ENCODE data around the gene PSMG3.

PSMG3 gene

DNA sequence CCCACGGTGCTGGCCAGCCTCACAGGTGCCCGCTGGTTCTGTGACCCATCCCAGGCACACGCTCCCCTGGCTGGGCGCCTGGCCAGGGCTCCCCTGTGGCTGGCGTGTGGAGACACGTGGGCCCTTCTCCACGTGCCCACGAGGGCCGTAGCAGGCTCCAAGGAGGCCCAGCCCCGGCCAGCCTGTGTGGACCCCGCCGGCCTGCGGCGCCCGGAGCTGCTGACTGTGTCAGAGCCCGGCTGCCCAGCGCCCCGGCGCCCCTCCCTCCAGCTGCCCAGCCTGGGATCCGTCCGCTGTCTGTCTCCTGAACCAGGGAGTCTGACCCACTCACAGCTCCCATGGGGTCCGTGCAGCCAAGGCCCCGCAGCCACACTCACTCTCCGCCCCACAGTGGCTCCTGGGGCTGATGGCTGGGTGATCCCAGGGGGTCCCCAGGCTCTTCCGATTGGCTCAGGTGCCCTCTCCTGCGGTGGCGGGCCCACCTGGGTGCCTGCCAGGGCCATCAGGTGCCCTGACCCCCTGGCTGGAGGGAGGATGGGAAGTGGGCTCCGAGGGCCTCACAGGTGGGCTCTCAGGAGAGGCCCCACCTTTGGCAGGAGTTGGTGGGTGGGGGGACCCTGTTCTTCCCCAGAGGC, 23.4 kb downstream of the PSMG3 start:
- H3K27ac ChIP-seq (ENCODE audit: low read length): no peak overlapping the region
- no peak overlapping the region for H3K4me3 ChIP-seq (ENCODE audit: low read depth in 1 of 2, low read length in 2 of 2)
- no peaks in the 10 kb centered on the region for H3K27me3 ChIP-seq (ENCODE audit: low read depth, low read length)
- H3K36me3 ChIP-seq (ENCODE audit: control insufficient read depth in 1 of 2, insufficient read depth in 2 of 2, low read length in 2 of 2): peaks cover 0 to 27% of the 10 kb centered on the region in 2 donors
- no peaks in the 10 kb centered on the region for H3K9me3 ChIP-seq (ENCODE audit: control insufficient read depth in 1 of 2, low read length in 2 of 2)
- H3K4me1 ChIP-seq (ENCODE audit: control insufficient read depth in 1 of 2, insufficient read depth in 2 of 2, low read length in 2 of 2): no peaks in the 10 kb centered on the region

DNA sequence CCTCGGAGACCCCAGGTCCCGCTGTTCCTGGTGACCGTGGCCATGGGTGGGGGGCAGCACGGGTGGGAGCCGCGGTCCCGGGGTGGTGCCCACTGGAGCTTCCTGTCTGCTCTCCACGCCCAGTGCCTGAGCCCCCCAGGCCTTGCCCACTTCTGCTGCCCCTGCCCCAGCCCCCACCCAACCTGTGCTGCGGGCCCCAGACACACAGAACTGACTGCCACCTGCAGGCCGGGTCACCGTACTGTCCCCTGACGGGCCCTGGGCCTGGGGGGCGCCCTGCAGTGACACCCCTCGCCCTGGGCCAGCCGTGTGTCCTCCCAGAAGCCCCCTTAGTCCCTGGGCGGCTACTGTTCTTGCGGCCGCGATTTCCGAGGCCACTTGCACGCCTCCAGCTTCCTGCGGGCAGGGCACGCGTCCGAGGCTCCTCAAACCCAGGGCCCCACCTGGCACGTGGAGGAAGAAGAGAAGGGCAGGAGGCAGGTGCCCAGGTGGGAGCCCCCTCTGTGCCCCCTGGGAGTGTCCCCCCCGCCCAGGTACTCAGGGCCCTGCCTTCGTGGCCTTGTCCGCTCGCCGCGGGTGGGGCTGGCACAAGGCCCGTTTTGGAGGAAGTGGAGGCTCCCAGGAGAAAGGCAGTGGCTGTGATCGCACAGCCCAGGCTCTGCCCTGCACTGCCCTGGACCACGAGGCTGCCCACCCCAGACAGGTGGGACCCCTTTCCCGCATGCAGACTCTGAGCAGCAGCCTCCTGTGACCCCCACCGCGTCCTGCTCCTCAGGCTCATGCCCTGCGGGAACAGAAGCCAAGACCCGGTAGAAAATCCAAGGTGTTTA, 24.2 kb downstream of the PSMG3 start:
- no peak overlapping the region for H3K27ac ChIP-seq (ENCODE audit: low read length)
- H3K27me3 ChIP-seq (ENCODE audit: low read depth, low read length): no peaks in the 10 kb centered on the region
- H3K4me1 ChIP-seq (ENCODE audit: control insufficient read depth in 1 of 2, insufficient read depth in 2 of 2, low read length in 2 of 2): no peaks in the 10 kb centered on the region
- no peaks in the 10 kb centered on the region for H3K9me3 ChIP-seq (ENCODE audit: control insufficient read depth in 1 of 2, low read length in 2 of 2)
- no peak overlapping the region for H3K4me3 ChIP-seq (ENCODE audit: low read depth in 1 of 2, low read length in 2 of 2)
- peaks cover 0 to 34% of the 10 kb centered on the region in 2 donors for H3K36me3 ChIP-seq (ENCODE audit: control insufficient read depth in 1 of 2, insufficient read depth in 2 of 2, low read length in 2 of 2)

DNA sequence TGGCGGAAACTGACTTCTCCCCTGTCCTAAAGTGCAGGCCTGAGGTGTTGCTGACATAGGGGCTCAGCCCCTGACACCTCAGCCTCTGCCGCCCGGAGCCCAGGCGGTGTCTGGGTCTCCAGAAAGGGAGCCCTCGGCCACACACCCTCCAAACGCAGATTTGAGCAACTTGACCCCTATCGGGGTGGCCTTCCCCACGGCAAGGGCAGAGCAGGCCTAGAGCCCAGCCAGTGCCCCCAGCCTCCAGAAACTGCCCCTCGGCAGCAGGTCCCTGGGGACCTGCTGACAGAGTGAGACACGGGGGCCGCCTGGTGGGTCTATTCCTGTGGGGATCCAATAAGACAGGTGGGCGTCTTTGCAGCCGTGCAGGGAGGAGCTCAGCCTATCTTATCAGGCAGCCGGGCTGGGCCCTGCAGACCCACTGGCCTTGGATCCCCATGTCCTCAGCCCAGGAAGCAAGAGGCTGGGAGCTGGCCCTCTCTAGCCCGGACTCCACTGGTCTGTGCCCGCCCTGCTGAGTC, 24.9 kb downstream of the PSMG3 start:
- Histone ChIP-seq H3K27ac (ENCODE audit: low read length) (no peak overlapping the region), H3K36me3 (ENCODE audit: control insufficient read depth in 1 of 2, insufficient read depth in 2 of 2, low read length in 2 of 2) (peaks cover 0 to 40% of the 10 kb centered on the region in 2 donors), H3K27me3 (ENCODE audit: low read depth, low read length) (no peaks in the 10 kb centered on the region), H3K9me3 (ENCODE audit: control insufficient read depth in 1 of 2, low read length in 2 of 2) (no peaks in the 10 kb centered on the region), H3K4me1 (ENCODE audit: control insufficient read depth in 1 of 2, insufficient read depth in 2 of 2, low read length in 2 of 2) (no peaks in the 10 kb centered on the region), H3K4me3 (ENCODE audit: low read depth in 1 of 2, low read length in 2 of 2) (no peak overlapping the region)

DNA sequence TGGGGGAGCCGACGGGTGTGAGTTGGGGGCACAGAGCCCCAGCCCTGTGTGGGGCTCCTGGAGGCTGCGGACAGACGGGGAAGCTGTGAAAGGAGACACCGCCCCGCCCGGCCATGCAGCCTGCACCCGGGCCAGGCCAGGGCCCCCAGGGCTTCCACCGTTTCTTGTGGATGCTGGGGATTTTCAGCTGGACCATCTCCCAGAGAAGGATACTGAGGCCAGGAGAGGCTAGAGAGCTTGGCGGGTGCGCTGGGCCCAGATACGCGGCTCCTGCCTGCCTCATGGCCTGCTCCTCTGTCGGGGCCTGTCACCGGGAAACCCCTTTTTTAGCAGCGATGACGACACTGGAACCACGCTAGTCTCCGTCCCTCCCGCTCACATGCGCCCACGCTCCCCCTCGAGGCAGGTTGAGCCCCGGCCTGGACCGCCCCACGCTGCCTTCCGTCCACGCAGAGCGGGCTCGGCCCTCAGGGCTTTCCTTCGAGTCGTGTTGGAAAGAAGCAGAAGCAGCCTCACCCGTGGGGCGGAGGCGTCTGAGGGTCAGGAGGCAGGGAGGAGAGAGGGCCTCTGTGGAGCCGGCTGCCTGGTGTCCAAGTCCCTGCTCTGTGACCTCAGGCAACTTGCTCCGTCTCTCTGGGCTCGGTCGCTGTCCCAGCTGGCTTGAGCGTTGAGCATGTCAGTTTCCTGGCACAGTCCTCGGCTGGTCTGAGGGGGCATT, 25.5 kb downstream of the PSMG3 start:
- Histone ChIP-seq H3K27ac (ENCODE audit: low read length) (no peak overlapping the region), H3K9me3 (ENCODE audit: control insufficient read depth in 1 of 2, low read length in 2 of 2) (no peaks in the 10 kb centered on the region), H3K4me3 (ENCODE audit: low read depth in 1 of 2, low read length in 2 of 2) (no peak overlapping the region), H3K27me3 (ENCODE audit: low read depth, low read length) (no peaks in the 10 kb centered on the region), H3K4me1 (ENCODE audit: control insufficient read depth in 1 of 2, insufficient read depth in 2 of 2, low read length in 2 of 2) (no peaks in the 10 kb centered on the region), H3K36me3 (ENCODE audit: control insufficient read depth in 1 of 2, insufficient read depth in 2 of 2, low read length in 2 of 2) (peaks cover 0 to 45% of the 10 kb centered on the region in 2 donors)

DNA sequence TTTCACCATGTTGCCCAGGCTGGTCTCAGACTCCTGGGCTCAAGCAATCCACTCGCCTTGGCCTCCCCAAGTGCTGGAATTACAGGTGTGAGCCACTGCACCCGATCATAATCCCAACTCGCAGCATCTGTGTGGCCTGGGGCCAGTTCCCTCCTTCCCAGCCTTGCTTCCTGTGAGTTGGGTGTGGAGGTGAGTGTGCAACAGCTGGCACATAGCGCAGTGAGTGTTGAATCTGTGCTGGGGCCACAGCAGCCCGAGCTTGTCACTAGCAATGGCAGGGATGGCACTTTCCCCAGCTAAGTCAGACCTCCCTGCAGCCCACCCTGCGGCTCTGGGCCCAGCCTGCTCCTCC, 26.0 kb downstream of the PSMG3 start:
- Histone ChIP-seq H3K4me3 (ENCODE audit: low read depth in 1 of 2, low read length in 2 of 2) (no peak overlapping the region), H3K9me3 (ENCODE audit: control insufficient read depth in 1 of 2, low read length in 2 of 2) (no peaks in the 10 kb centered on the region), H3K27me3 (ENCODE audit: low read depth, low read length) (no peaks in the 10 kb centered on the region), H3K4me1 (ENCODE audit: control insufficient read depth in 1 of 2, insufficient read depth in 2 of 2, low read length in 2 of 2) (no peaks in the 10 kb centered on the region), H3K36me3 (ENCODE audit: control insufficient read depth in 1 of 2, insufficient read depth in 2 of 2, low read length in 2 of 2) (peaks cover 0 to 45% of the 10 kb centered on the region in 2 donors), H3K27ac (ENCODE audit: low read length) (no peak overlapping the region)

DNA sequence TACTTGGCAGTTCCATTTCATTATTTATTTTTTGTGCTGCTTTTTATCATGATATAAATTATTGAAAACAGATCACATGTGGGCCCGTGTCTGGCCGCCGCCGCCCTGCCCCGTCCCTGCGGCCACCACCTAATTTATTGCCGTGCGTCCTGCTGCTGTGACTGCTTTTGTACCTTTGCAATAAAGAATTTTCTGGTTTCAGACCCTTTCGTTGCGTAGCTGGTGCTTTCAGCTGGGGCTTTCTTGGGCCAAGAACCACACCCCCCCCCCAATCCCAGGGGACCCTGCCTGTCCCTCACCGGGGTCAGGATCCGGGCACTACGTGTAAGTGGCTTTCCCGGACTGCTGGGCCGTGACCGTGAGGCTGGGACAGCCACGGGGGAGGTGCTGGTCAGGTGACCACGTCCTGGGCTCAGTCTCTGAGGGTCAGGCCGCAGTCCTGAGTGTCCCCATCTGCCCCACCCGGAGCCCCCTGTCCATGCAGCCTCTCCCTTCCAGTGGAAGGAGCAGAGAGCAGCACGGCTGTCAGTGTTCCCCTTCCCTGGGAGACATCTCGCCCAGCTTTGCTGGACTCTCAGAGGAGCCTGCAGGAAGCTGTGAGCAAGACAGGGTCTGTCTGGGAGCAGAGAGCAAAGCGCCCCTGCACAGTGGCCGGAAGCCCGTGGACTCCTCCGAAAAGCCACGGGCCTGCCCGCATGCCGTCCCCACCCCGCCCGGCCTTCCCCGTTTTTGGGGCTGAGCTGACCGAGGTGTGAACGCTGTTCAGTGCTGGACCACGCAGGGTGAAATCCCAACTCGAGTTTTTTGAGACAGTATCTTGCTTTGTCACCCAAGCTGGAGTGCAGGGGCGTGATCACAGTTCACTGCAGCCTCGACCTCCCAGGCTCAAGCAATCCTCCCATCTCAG, 26.7 kb downstream of the PSMG3 start:
- no peaks in the 10 kb centered on the region for H3K27me3 ChIP-seq (ENCODE audit: low read depth, low read length)
- no peak overlapping the region for H3K4me3 ChIP-seq (ENCODE audit: low read depth in 1 of 2, low read length in 2 of 2)
- no peak overlapping the region for H3K27ac ChIP-seq (ENCODE audit: low read length)
- peaks cover 0 to 45% of the 10 kb centered on the region in 2 donors for H3K36me3 ChIP-seq (ENCODE audit: control insufficient read depth in 1 of 2, insufficient read depth in 2 of 2, low read length in 2 of 2)
- no peaks in the 10 kb centered on the region for H3K4me1 ChIP-seq (ENCODE audit: control insufficient read depth in 1 of 2, insufficient read depth in 2 of 2, low read length in 2 of 2)
- no peaks in the 10 kb centered on the region for H3K9me3 ChIP-seq (ENCODE audit: control insufficient read depth in 1 of 2, low read length in 2 of 2)

DNA sequence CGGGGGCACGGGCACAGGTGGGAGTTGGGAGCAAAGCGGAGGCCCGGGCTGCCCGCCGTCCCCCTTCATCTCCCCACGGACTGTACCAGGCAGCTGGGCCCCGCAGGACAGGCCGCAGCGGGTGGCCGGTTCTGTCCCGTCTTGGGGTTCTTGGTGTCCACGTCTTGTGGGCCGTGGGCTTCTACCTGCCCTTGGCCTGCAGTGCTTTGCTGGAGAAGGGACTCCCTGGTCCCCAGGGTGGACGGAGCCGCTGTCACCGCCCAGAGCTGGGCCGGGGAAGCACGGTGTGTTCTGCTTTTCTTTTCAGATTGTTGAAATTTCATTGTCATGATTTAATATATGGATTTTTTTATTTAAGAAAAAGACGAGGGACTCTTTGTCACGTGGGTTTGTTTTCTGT, 27.5 kb downstream of the PSMG3 start:
- Histone ChIP-seq H3K9me3 (ENCODE audit: control insufficient read depth in 1 of 2, low read length in 2 of 2) (no peaks in the 10 kb centered on the region), H3K27me3 (ENCODE audit: low read depth, low read length) (no peaks in the 10 kb centered on the region), H3K27ac (ENCODE audit: low read length) (no peak overlapping the region), H3K4me1 (ENCODE audit: control insufficient read depth in 1 of 2, insufficient read depth in 2 of 2, low read length in 2 of 2) (no peaks in the 10 kb centered on the region), H3K36me3 (ENCODE audit: control insufficient read depth in 1 of 2, insufficient read depth in 2 of 2, low read length in 2 of 2) (peaks cover 0 to 51% of the 10 kb centered on the region in 2 donors), H3K4me3 (ENCODE audit: low read depth in 1 of 2, low read length in 2 of 2) (no peak overlapping the region)

DNA sequence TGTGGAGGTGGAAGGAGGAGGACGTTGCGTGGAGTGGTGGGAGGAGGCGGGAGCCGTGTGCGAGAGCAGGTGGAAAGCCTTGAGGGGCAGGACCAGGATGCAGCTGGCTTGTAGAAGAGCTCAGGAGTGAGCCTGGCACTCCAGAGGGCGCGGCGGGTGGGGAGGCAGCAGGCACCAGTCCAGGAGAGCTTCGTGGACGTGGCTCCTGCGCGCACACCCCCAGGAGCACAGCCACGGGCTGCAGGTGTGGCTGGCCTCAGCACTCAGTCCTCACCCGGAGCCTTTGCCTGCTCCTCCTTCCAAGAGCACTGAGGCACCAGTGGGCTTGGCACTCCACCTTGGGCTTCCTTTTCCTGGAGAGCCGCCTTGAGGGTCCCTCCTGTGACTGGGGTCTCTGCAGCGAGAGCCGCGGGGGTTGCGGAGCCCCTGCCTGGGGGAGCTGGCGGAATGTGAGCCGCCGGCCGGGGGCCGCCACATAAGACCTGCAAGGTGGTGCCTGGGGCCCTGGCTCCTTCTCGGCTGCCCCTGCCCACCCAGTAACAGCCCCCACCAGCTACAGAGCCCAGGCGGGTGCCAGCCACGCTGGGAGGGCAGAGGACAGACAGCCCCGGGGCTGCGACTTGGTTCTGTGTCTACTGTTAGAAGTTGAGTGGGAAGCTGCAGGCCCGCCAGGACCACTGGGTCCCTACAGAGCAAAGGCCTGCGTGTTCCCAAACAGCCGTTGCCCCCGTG, 28.2 kb downstream of the PSMG3 start:
- Histone ChIP-seq H3K36me3 (ENCODE audit: control insufficient read depth in 1 of 2, insufficient read depth in 2 of 2, low read length in 2 of 2) (peaks cover 0 to 51% of the 10 kb centered on the region in 2 donors), H3K27me3 (ENCODE audit: low read depth, low read length) (no peaks in the 10 kb centered on the region), H3K27ac (ENCODE audit: low read length) (no peak overlapping the region), H3K4me1 (ENCODE audit: control insufficient read depth in 1 of 2, insufficient read depth in 2 of 2, low read length in 2 of 2) (peaks cover 0 to 1% of the 10 kb centered on the region in 2 donors), H3K9me3 (ENCODE audit: control insufficient read depth in 1 of 2, low read length in 2 of 2) (no peaks in the 10 kb centered on the region), H3K4me3 (ENCODE audit: low read depth in 1 of 2, low read length in 2 of 2) (no peak overlapping the region)

DNA sequence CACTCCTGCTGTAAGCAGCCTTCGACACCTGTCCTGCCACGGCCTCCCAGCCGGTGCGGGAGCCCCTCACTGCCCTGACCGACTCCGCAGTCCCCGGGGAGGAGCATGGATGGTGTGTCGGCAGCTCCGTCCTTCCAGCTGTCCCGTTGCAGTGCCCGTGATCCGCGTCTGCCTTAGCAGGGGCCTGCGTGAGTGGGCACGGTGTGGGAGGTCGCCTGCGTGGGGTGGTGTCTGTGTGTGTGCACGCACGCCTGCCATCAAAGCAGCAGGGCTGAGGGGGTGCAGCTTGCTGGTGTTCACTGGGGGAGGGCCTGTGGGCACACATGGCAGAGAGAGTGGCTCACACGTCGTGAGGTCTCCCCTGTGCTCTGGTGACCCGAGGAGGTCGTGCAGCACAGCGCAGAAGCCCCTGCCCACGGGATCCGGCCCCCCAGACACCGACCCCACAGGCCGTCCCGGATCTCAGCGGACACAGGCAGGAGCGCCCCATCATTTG, 29.0 kb downstream of the PSMG3 start:
- Histone ChIP-seq H3K9me3 (ENCODE audit: control insufficient read depth in 1 of 2, low read length in 2 of 2) (no peaks in the 10 kb centered on the region), H3K4me3 (ENCODE audit: low read depth in 1 of 2, low read length in 2 of 2) (no peak overlapping the region), H3K4me1 (ENCODE audit: control insufficient read depth in 1 of 2, insufficient read depth in 2 of 2, low read length in 2 of 2) (peaks cover 0 to 7% of the 10 kb centered on the region in 2 donors), H3K27ac (ENCODE audit: low read length) (no peak overlapping the region), H3K36me3 (ENCODE audit: control insufficient read depth in 1 of 2, insufficient read depth in 2 of 2, low read length in 2 of 2) (peaks cover 0 to 51% of the 10 kb centered on the region in 2 donors), H3K27me3 (ENCODE audit: low read depth, low read length) (no peaks in the 10 kb centered on the region)
